ENCODE data around the gene PGAM5.
A peak's percentile ranks its signal among the peaks of the same experiment; 100 is the strongest.

The PGAM5 gene

DNA sequence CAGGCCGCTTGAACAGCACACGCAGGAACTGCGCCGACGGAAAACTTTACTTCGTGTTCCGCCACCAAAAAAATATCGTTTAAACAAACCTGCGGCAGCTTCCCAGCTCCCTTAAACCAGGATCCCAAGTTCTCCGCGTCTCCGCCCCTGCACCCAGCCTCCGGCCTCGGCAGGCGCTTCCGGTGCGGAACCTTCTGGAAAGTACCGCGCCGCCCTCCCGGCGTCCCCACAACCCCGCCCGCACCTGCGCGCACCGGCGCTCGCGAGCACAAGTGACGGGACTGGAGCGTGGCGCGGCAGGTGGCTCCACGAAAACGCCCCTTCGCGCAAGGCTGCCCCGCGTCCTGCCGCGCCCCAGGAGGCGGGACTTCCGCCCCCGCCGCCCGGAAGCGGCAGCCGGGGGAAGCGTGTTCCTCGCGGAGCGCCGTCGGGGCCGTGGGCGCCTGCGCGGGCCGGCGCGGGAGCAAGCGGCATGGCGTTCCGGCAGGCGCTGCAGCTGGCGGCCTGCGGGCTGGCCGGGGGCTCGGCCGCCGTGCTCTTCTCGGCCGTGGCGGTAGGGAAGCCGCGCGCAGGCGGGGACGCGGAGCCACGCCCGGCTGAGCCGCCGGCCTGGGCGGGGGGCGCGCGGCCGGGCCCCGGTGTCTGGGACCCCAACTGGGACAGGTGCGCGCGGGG is at the start of gene PGAM5:
Gene PGAM5, plus strand, starts transcription at position 438 of the 675 bp plus-strand sequence. Its CDS starts 35 bp downstream, at position 473.
- H3K4me3 Mint-ChIP-seq: peak within 1 kb of the TSS; percentile 94

DNA sequence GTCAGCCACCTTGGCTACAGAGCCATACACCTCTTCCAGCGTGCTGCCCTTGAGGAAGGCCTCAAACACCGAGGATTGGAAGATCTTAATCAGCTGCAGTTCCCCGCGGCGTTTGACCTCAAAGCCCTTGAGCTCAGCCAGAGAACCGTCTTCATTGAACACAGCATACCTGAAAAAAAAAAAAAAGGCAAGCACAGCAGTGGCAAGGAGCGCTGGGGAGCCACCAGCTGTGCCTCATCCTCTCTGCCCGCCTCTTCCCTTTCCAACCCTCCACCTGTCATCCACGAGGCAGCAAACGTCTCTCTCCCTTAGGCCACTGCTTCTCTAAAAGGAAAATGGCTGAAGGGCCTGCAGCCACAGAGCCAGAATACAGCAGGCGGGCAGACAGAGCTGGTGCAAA is 49.6 kb upstream of the PGAM5 start:
- H3K4me1 Mint-ChIP-seq: peaks cover 21% of the 10 kb centered on the region
- no peaks in the 10 kb centered on the region for H3K9me3 Mint-ChIP-seq
- H3K27ac Mint-ChIP-seq: no peak overlapping the region
- H3K4me3 Mint-ChIP-seq: no peak overlapping the region
- DNase-seq (no peak), ATAC-seq (no peak)
- no peaks in the 10 kb centered on the region for H3K27me3 Mint-ChIP-seq

More for the DNA sequence above, at the start of gene PGAM5:
- peaks cover 24% of the 10 kb centered on the region for H3K4me1 Mint-ChIP-seq
- peak; percentile 94 for ATAC-seq
- H3K27me3 Mint-ChIP-seq: no peaks in the 10 kb centered on the region
- DNase-seq: peak; percentile 91 to 93
- peaks cover 0 to 6% of the 10 kb centered on the region in 2 donors for H3K9me3 Mint-ChIP-seq
- H3K27ac Mint-ChIP-seq: peak within 1 kb of the TSS; percentile 91 to 93

DNA sequence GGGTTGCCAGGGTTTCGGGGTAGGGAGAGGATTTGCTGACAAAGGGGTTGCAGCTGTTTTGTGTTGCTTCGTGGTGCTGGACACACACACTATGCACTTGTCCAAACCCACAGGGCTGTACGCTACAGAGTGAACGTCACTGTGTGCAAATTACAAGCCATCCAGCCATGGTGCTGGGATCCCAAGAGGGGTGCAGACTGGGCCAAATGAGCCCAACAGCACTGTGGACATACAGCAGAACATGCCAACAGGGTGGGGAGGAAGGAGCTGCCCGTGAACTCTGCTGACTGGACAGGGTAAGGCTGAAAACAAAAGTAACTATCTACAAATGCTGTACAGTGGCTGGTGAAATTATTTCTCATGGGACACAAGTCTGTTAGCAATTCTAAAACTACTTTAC is 48.7 kb upstream of the PGAM5 start:
- H3K4me1 Mint-ChIP-seq: peaks cover 21% of the 10 kb centered on the region
- H3K9me3 Mint-ChIP-seq: no peaks in the 10 kb centered on the region

DNA sequence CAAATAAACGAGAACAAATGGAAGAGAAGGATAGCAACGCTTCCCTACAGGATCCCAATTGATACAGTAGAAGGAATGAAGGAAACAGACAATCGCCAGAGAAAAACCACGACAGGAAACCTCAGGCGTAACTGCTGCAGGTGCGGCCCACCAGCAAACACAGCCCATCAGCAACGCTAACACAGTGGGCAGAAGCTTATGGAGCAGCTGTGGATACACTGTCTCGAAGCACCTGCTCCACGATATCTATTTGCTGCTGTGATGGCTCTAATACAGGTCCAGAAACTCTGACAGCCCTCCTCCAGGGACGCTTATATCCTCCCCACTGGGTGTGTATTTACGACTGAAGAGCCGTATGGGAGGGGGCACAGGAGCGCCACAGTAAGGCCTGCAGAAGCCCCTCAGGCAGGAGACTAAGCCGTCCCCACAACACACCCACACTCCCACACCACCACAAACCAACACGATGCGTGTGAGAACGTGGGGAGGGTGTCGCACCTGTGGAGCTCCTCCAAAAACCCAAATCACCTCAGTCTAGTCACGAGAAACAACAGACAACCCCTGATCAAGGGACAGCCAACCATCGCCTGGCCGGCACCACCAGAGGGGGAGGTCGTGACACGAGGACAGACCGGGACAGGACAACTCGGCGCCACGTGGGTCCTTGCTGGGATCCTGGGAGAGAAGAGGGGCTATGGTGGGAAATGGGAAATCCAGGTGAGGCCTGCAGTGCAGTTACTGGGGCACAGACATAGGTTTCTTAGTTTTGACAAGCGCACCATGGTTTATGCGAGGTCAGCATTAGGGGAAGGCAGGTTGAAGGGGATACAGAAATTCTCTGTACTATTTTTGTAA is 47.5 kb upstream of the PGAM5 start:
- Mint-ChIP-seq H3K27ac (peak overlapping the region in 1 of 2 donors; percentile 93), H3K27me3 (no peaks in the 10 kb centered on the region), H3K4me3 (no peak overlapping the region), H3K9me3 (no peaks in the 10 kb centered on the region), H3K4me1 (peaks cover 21% of the 10 kb centered on the region)
- ATAC-seq (no peak), DNase-seq (no peak)

More for the DNA sequence above, 48.7 kb upstream of the PGAM5 start:
- Mint-ChIP-seq H3K27ac (no peak overlapping the region), H3K4me3 (no peak overlapping the region), H3K27me3 (no peaks in the 10 kb centered on the region)
- ATAC-seq (no peak), DNase-seq (no peak)

DNA sequence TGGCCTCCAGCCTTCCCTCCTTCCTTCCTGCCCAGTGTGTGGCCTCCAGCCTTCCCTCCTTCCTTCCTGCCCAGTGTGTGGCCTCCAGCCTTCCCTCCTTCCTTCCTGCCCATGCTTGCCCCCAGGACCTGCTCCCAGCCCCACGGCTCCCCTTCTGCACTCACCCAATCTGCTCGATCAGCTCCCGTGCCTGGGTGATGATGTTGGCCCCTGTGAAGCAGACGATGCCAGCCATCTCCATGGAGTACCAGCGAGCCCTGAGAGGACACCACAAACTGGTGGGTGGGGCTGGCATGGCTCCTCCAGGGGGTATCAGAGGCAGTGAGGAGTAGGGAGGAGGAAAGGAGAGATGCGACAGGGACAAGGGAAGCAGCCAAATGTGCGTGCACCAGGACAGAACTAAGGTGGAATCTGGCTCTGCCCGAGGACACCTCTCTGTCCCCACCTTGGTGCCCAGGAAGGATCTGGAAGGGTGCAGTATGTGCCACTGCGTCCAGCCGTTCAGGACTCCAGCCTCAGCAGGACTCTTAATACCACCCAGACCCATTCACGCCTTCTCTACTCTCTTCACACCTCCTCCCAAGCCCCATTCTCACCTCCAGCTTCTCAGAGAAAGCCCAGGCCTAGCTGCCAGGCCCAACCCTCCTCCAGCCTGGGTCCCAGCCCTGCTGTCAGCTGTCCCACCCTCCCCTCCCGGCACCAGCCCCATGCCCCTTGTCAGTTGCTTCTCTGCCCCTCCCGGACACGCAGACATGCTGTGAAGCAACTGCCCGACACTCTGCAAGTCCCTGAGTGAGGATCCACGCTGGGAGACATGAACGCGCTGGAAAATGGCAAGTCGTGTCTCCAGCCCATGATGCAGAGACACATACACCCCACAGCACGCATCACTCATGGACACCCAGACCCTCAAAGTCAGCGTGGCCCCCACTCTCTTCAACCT is 46.2 kb upstream of the PGAM5 start:
- no peak for ATAC-seq
- H3K4me3 Mint-ChIP-seq: no peak overlapping the region
- H3K4me1 Mint-ChIP-seq: peaks cover 21% of the 10 kb centered on the region
- peak overlapping the region in 1 of 2 donors; percentile 58 for H3K27ac Mint-ChIP-seq
- no peaks in the 10 kb centered on the region for H3K27me3 Mint-ChIP-seq
- H3K9me3 Mint-ChIP-seq: no peaks in the 10 kb centered on the region
- DNase-seq: no peak

DNA sequence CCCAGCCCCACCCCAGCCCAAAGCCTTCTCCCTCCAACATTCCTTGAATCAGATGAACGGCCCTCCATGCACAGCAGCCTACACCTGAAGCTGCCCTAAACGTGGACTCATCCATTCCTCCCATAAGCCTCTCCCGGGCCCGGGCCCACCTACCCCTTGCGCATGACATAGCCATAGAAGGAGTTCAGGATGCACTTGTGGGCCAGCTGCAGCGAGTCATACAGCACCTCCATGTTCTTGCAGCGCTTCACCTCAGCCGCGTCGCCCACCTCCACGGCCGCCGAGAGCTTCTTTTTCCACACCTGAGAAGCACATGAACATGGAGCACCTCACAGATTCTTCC is 45.5 kb upstream of the PGAM5 start:
- Mint-ChIP-seq H3K4me1 (peaks cover 21% of the 10 kb centered on the region), H3K27ac (no peak overlapping the region), H3K27me3 (no peaks in the 10 kb centered on the region), H3K9me3 (no peaks in the 10 kb centered on the region), H3K4me3 (no peak overlapping the region)
- no peak for ATAC-seq
- no peak for DNase-seq

DNA sequence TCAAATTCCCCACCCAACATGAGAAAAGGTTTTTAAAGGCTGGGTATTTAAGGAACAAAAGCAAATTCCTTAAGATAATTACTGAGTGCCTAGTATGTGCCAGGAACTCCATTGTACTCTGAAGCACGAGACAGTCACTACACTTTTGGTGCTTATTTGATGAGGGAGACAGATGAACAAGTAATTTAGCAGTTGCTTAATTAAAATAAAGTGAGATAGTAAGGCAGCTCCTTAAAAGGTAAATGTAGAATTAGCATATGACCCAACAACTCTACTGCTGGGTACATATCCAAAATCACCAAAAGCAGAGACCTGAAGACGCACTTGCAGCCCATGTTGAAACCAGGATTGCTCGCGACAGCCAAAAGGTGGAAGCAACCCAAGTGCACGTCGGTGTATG is 44.8 kb upstream of the PGAM5 start:
- ATAC-seq (no peak), DNase-seq (no peak)
- Mint-ChIP-seq H3K9me3 (no peaks in the 10 kb centered on the region), H3K27me3 (no peaks in the 10 kb centered on the region), H3K27ac (no peak overlapping the region), H3K4me1 (peaks cover 18% of the 10 kb centered on the region), H3K4me3 (no peak overlapping the region)

DNA sequence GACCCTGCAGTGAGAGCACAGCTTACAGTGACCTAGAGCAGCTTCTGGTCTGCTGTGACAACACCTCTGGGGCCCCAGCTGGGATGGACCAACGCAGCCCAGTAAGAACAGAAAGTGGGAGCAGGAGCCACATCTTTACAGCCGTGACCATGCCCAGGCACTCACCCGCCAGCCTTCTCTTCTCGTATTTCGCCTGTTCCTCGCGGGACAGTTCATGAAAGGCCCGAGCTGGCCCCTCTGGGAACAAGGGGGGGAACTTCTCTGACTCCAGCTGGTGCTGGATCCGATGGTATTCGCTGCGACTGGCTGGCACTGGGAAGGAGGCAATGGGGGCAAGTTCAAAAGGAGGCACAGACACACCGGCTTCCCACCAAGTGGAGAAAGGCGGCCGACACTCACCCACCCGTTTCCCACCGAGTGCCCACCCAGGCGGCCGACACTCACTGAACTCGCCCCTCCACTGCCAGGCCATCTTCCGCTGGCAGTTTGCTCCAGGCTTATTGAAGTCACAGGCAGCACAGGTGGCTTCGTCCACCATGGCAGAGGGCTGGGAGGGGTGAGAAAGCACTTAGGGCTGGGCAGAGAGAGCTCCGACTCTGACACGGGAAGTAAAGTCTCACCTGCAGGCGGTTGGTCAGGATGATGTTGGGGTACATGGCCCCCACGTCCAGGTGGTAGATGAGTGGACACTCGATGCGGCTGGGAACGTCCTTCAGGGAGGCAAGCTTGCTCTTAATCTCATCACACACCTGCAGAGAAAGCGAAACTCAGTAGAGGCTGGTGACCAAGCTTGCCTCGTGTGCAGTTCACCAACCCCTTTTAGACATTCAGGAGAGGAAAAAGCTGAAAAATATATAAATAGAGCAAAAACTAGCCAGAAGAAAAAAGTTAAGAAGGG is 42.2 kb upstream of the PGAM5 start:
- no peaks in the 10 kb centered on the region for H3K27me3 Mint-ChIP-seq
- H3K4me3 Mint-ChIP-seq: no peak overlapping the region
- H3K4me1 Mint-ChIP-seq: peaks cover 2% of the 10 kb centered on the region
- ATAC-seq: no peak
- no peaks in the 10 kb centered on the region for H3K9me3 Mint-ChIP-seq
- no peak overlapping the region for H3K27ac Mint-ChIP-seq
- DNase-seq: no peak

DNA sequence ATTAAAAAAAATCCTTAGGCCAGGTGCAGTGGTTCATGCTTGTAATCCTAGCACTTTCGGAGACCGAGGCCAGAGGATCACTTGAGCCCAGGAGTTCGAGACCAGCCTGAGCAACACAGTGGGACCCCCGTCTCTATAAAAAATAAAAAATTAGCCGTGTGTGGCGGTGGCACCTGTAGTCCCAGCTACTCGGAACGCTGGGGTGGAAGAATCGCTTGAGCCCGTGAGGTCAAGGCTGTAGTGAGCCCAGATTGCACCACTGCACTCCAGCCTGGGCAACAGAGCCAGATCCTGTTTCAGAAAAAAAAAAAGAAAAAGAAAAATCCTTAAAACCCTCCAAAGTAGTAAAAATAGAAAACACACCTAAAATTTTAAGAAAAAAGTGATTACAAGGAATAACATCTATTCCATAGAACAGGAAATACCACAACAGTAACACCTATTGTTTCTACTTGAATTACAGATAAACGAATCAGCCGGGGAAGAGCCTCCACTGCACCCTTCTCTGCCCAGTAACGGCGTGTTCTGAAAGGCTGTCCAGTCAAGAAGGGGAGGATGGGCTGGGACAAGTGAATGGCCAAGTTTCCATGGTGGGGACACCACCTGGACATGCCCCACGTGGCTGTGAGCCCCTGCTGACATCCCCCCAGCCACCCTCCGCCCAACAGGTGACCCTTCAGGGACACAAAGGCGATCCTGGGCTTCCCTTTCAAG is 41.3 kb upstream of the PGAM5 start:
- DNase-seq: no peak
- Mint-ChIP-seq H3K9me3 (no peaks in the 10 kb centered on the region), H3K4me1 (no peaks in the 10 kb centered on the region), H3K27me3 (no peaks in the 10 kb centered on the region), H3K4me3 (no peak overlapping the region), H3K27ac (peak overlapping the region in 1 of 2 donors; percentile 12)
- ATAC-seq: no peak

DNA sequence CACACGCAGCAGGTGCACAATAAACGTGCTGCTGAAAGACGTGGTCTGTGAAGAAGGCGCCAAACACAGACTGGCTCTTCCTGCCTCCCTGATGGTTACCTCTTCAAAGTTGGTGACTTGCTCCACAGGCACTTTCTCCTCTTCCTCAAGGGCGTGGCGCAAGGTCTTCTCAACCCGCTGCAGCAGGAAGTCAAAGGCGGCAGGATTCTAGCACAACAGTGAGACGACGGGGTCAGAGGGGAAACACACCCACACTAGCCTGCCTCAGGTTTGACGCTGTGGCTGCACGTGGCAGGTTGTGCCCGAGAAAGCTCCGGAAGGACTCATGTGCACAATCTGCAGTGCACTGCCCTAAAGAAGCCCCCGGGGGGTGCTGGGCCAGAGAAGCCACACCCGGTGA is 38.5 kb upstream of the PGAM5 start:
- H3K27me3 Mint-ChIP-seq: no peaks in the 10 kb centered on the region
- no peaks in the 10 kb centered on the region for H3K4me1 Mint-ChIP-seq
- H3K27ac Mint-ChIP-seq: peak overlapping the region in 1 of 2 donors; percentile 84
- no peak overlapping the region for H3K4me3 Mint-ChIP-seq
- no peaks in the 10 kb centered on the region for H3K9me3 Mint-ChIP-seq
- DNase-seq: no peak
- ATAC-seq: no peak

DNA sequence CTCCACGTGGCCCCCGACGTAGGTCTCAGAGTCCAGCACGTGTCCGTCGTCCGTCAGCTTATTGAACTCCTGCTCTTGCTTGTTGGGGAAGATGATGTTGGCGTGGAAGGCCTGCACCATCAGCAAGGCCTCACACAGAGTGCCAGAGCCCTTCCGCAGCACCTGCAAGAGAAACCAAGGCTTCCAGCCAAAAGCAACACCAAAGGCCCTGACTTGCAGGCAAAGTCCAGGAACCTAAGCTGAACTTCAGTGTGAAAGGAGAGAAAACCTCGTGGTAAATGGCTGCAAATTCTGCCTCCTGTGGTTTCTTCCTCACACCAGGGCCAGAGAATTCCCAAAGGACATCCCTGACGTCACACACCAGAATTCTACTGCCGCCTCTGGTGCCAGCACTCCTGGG is 38.0 kb upstream of the PGAM5 start:
- no peaks in the 10 kb centered on the region for H3K9me3 Mint-ChIP-seq
- H3K27ac Mint-ChIP-seq: no peak overlapping the region
- DNase-seq (no peak), ATAC-seq (no peak)
- no peaks in the 10 kb centered on the region for H3K27me3 Mint-ChIP-seq
- no peak overlapping the region for H3K4me3 Mint-ChIP-seq
- no peaks in the 10 kb centered on the region for H3K4me1 Mint-ChIP-seq

DNA sequence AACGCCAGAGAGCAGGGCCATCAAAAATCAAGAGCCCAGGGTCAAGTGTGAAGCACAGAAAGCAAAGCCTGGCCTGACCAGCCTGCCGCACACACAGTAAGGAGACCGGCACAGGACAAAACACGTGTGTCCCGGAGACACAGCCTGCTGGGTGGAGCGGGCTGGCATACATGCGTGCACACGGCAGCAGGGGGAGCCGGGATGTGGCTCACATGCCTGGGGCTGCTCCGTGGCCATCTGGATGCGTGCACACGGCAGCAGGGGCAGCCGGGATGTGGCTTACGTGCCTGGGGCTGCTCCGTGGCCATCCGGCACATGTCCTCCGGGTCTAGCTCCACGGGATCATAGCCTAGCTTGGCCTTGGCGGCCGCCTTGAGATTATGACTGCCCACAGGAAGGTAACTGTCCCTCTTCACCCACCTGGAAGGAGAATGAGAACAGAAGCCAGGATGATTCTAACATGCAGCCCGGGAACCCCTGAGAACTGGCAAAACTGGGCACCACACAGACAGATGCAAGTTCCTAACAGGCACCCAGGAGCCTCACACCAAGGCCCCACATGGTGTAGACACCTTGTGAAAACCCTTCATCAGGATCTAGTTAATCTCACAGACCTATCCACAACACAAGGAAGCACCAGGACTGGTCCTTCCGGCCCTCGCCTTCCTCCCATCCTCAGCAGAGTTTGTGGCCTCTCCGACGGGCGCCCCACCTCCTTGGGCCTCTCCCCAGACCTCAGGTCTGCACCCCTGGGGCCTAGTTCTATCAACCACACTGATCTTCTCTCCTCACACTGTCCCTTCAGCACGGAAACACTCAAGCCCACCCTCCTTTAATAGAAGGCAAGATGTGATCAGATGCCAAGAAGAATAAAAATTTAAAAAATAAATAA is 37.1 kb upstream of the PGAM5 start:
- Mint-ChIP-seq H3K4me3 (no peak overlapping the region), H3K27me3 (no peaks in the 10 kb centered on the region), H3K4me1 (no peaks in the 10 kb centered on the region), H3K9me3 (no peaks in the 10 kb centered on the region), H3K27ac (no peak overlapping the region)
- DNase-seq: no peak
- ATAC-seq: no peak

DNA sequence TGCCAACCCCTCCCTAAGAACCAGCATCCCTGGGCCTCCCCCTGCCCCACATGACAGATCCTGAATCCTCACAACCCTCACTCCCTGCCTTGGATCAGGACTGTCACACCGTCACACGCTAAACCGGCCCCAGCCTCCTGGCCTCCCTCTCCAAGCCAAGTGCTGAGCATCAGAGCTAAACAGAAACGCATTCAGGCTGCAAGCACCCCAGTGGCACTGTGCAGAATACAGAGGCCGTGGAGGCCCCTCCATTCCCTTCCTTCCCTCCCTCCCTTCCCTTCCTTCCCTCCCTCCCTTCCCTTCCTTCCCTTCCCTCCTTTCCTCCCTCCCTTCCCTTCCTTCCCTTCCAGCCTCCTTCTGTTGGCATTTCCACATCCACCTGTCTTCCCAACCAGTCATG is 36.1 kb upstream of the PGAM5 start:
- Mint-ChIP-seq H3K4me3 (no peak overlapping the region), H3K9me3 (no peaks in the 10 kb centered on the region), H3K27me3 (no peaks in the 10 kb centered on the region), H3K27ac (peak overlapping the region; percentile 4 to 40), H3K4me1 (no peaks in the 10 kb centered on the region)
- ATAC-seq: no peak
- no peak for DNase-seq

All from stimulated activated naive CD8-positive, alpha-beta T cell treated with anti-CD3 and anti-CD28 coated beads, Interleukin-15, amount 100 ng/mL, for 72 hours (primary cell).